ENCODE data around the gene MYL3.

DNA sequence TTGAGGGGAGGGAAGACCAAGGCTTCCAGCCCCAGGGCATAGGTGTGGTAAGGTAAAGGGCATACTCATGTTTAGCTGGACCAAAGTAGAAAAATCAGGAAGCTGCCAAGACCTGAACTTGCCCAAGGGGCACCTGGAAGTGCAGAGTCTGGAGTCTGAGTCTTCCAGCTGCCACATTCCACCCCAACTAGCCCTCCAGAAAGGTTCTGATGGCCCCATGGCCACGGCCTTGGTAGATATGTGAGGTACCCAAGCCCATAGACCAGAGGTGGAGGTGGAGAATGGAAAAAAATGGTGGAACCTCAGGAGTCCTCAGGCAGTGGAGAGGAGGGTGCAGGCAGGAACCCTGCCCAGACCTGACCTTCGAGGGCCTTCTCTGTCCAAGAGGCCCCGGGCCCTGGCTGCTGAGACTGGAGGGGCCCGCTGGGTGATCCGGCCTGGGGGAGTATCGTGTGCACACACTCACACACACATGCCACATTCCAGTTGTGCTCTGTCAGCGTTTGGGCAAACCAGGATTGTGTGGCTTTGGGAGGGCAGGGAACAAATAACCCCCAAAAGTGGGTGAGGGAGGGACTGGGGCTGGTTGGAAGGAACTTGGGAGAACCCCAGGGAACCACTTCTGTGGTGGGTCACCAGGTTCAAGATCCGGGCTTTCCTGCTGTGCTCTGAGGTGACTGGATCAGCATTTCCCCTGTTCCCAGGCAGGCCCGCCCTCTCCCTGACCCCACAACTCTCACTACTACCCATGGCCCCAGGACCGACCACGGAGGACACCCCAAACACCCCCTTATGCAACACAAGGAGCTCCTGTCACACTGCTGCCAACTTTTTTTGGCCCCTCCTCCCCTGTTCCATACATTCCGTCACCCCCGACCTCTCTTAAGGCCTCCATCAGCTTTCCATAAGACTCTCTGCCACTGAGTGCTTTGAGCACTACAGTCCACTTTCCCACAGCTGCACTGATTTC lies 11.6 kb downstream of the MYL3 start:
- TF ChIP-seq CTCF (optimal IDR thresholded peaks at IDR 0.05 in 1 of 3, IDR thresholded peaks at IDR 0.05 in 1 of 3, conservative IDR thresholded peaks at IDR 0.05 in 1 of 3; ENCODE audit: extremely low read depth in 1 of 3, insufficient read depth in 2 of 3, low read length in 3 of 3), result no peak
- no peak for TF ChIP-seq EZH2 (IDR thresholded peaks at IDR 0.05; ENCODE audit: low read length)
